KOPT-K1 (cell line): ENCODE measurements around the gene NFYB.
"Not testable (repeated sequence)": the region's sequence is repeated elsewhere in the genome, so short reads cannot be mapped to it uniquely, and the experiment has no call there.

Experiments
- H3K27ac ChIP-seq: fragments of 200-600 bp; sonication (generic); 2 replicates; pipeline ENCODE4 v1.5.1; 2016; ENCODE audit warnings: antibody characterized with exemption, mild to moderate bottlenecking, low read depth, low read length; ENCODE audit not compliant: poor library complexity, severe bottlenecking
- H3K36me3 ChIP-seq: fragments of 200-600 bp; sonication (generic); 2 replicates; pipeline ENCODE4 v1.5.1; 2017; ENCODE audit warnings: antibody characterized with exemption, mild to moderate bottlenecking, low read length, moderate library complexity; ENCODE audit not compliant: insufficient read depth
- H3K9me3 ChIP-seq: fragments of 200-600 bp; sonication (generic); 2 replicates; pipeline ENCODE4 v1.5.1; 2017; ENCODE audit warnings: antibody characterized with exemption, low read length, mild to moderate bottlenecking; ENCODE audit not compliant: insufficient read depth, poor library complexity, severe bottlenecking

NFYB gene

GRCh38 chr12:104137902-104138796 is at the start of gene NFYB:
NFYB (minus strand) TSS chr12:104138210; CDS start chr12:104135453, 2,757 bp downstream.
- Histone ChIP-seq H3K9me3 (no peaks in the 10 kb centered on the region), H3K36me3 (peaks cover 22% of the 10 kb centered on the region), H3K27ac (peak within 1 kb of the TSS; percentile 92)

DNA sequence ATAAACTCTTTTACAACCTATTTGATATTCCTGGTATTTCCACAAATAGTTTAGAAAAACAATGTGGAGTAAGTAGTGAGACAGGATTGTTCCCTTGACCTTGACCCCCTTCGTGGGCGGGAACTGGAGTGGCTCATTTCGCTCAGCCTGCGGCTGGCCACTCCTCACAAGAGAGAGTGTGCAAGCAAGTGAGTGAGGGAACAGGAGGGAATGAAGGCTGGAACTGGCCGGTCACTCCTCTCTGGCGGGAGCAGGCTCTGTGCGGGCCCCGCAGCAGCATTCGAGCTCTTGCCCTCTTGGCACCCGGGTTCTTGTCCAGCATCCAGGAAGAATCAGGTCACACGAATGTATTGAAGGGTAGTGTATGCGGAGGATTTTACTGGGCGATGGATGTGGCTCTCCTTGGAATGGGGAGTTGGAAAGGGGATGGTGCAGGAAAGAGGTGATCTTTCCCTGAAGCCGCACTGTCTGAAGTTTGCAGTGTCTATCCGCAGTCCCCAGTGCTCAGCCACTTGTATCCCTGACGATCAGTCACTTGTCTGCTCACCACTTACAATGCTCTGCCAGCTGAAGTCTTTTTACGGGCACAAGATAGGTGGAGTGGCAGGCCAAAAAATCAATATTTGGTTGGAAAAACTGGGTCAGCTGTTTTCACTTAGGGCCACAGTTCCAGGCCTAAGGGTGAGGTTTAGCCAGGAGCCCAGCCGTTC is 49.6 kb upstream of the NFYB start:
- no peak overlapping the region for H3K27ac ChIP-seq
- peaks cover 21% of the 10 kb centered on the region for H3K9me3 ChIP-seq
- H3K36me3 ChIP-seq, result no peaks in the 10 kb centered on the region

DNA sequence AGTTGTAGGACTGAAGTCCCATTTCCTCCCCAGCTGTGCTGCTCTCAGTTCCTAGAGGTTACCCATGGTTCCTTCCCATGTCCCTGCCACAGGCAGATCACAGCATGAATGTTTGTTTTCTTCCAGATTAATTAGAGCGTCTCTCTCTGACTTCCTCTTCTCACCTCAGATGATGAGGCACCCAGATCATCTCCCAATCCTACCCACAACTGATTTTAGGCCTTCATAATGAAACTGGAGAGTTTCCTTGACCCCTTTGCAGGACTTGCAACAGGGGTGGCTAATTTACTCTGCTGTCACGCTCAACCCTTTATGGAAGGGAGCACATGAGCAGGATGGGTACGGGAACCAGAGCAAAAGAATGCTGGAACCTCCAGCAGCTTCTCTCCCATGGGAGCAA is 45.4 kb upstream of the NFYB start:
- Histone ChIP-seq H3K9me3 (peaks cover 21% of the 10 kb centered on the region), H3K27ac (no peak overlapping the region), H3K36me3 (no peaks in the 10 kb centered on the region)

DNA sequence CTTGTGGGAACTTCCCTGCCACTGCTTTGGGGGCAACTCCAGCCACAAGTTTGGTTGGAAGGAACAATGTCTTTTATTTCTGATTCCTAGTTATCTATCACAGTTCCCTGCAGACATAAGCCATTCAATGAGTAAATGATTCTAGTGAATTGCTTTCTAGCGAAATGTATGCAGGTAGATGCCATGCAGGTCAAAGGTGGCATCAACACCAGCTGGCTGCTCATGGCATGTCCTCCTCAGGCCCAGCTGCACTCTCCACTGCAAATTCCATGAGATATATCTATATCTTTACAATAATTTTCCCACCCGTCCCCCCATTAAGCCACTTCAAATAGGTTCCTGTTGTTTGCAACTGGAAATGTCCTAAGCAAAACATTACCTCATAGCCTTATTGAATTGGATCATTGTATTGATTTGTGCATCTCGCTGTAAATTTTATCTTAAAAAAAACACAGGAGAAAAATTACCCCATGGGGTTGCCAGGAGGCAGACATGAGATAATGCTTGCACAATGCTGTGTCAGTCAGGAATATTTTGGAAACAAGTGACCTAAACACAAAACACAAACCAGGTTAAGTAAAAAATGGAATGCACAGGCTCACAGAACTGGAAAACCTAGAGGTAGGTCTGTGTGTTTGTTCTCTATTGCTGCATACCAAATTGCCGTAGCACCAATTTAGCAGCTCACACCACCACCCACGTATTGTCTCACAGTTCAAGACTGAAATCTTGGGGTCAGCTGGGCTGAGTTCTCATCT is 44.8 kb upstream of the NFYB start:
- no peaks in the 10 kb centered on the region for H3K36me3 ChIP-seq
- H3K27ac ChIP-seq, result no peak overlapping the region
- peaks cover 21% of the 10 kb centered on the region for H3K9me3 ChIP-seq

DNA sequence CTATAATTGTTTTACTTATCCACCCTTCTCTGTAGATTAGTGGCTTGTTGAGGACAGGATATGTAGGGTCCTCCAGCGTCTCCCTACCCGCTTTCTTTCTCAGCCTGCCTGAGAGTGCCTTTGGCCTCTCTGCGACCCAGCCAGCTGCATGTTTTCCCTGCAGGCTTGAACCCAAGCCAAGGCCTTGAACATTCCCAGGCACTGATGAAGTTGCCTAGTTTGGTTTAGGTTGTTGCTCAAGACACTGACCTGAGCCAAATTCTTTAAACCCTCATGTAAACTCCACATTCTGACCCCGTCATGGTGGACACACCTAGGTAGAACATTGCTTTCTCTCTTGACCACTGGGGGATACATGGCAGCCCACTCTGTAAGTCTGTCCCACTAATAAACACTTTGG is 44.1 kb upstream of the NFYB start:
- Histone ChIP-seq H3K27ac (no peak overlapping the region), H3K9me3 (peaks cover 21% of the 10 kb centered on the region), H3K36me3 (no peaks in the 10 kb centered on the region)

DNA sequence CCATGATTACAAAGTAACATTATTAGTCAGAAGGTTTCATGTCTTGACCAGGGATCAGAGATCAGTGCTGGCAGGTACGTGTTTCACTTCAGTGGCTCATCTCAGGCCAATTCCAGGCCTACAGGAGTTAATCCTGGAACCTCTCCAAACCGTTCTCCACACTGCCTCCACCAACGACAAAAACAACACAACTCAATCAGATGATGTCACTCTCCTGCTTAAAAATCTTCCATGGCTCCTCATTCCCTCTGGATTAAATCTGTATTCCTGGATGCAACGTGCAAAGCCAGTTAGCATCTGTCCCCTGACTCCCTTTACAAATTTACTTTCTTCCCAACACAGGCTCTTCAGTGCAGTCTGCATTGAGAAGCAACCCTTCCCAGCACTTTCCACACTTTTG is 43.3 kb upstream of the NFYB start:
- no peak overlapping the region for H3K27ac ChIP-seq
- no peaks in the 10 kb centered on the region for H3K36me3 ChIP-seq
- peaks cover 21% of the 10 kb centered on the region for H3K9me3 ChIP-seq

DNA sequence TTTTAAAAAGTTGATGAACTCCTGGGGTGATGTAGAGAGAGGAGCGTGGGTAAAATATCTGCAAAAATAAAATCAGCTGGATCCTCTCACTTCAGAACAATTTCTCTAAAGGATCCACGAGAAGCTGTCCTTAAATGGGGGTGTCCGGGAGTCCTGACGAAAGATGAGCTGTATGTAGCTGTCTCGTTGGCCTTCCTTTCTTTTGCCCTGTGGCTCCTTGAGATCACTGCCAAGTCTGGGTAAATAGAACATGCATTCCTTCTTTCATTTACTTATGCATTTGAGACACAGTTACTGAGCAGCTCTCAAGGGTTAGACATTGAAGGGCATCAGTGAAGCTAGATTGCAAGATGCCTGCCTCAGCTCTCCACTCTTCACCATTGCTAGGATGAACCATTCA is 42.4 kb upstream of the NFYB start:
- peaks cover 21% of the 10 kb centered on the region for H3K9me3 ChIP-seq
- no peak overlapping the region for H3K27ac ChIP-seq
- H3K36me3 ChIP-seq, result no peaks in the 10 kb centered on the region

GRCh38 chr12:104177663-104178501 is 39.9 kb upstream of the NFYB start:
- Histone ChIP-seq H3K36me3 (no peaks in the 10 kb centered on the region), H3K27ac (no peak overlapping the region), H3K9me3 (no peaks in the 10 kb centered on the region)

DNA sequence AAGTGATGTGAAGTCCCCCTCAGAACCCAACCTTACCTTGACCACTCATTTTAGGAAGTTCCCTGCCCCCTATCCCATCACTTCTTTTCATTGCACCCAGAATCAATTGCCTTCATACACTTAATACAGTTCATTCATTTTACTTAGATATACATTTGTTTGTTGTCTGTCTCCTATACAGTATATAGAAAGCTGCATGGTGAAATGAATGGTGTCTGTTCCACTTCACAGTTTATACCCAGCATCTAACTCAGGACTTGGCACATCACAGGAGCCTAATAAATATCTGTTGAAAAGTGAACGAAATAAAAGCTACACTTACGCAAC is 39.3 kb upstream of the NFYB start:
- Histone ChIP-seq H3K27ac (no peak overlapping the region), H3K36me3 (no peaks in the 10 kb centered on the region), H3K9me3 (no peaks in the 10 kb centered on the region)

DNA sequence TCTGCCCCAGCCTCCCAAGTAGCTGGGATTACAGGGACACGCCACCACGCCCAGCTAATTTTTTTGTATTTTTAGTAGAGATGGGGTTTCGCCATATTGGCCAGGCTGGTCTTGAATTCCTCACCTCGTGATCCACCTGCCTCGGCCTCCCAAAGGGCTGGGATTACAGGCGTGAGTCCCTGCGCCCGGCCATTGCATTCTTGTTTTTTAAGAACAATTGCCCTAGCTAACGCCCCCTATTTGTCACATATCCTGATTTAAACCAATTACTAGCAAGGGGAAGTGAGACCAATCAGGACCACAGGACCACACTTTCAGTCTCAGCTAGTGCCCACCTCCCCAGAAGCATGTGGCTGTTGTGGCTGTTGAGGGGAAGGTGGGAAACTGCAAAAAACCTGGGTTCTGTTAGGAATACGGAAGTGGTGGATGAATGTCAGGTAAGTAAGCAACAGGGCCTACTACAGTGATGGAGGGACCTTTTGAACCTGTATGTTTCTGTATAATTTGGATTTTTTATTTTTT is 37.8 kb upstream of the NFYB start:
- H3K9me3 ChIP-seq, result no peaks in the 10 kb centered on the region
- H3K27ac ChIP-seq, result no peak overlapping the region
- H3K36me3 ChIP-seq, result no peaks in the 10 kb centered on the region

DNA sequence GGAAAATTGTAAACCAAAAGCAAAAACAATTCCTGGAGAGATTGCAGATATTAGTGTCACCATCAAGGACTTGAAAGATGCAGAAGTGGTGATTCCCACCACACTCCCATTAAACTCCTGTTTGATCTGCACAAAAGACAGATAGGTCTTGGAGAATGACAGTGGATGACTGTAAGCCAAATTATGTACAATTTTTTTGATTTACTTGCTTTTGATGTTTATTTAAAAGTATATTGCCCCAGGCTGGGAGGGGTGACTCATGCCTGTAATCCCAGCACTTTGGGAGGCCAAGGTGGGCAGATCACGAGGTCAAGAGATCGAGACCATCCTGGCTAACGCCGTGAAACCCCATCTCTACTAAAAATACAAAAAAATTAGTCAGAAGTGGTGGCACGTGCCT is 35.8 kb upstream of the NFYB start:
- not testable (repeated sequence) for H3K9me3 ChIP-seq, H3K27ac ChIP-seq, H3K36me3 ChIP-seq

DNA sequence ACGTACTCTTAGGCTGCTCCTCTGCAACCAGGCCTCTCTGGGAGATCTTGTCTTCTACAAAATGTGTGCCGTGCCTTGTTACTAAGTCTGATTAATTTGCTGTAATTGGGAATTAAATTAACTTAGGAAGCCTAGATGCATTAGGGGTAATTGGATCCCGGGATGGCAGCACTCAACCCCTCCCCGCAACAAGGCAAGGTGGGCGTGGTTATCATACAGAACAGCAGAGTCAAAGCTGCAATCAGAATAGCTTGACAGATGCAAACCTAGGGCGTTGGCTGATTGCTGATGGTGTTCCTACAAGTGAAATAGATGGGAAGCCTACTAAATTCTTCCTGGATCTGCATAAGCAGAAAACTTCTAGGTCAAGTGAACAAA is 34.5 kb upstream of the NFYB start:
- Histone ChIP-seq H3K36me3 (no peaks in the 10 kb centered on the region), H3K27ac (no peak overlapping the region), H3K9me3 (no peaks in the 10 kb centered on the region)

DNA sequence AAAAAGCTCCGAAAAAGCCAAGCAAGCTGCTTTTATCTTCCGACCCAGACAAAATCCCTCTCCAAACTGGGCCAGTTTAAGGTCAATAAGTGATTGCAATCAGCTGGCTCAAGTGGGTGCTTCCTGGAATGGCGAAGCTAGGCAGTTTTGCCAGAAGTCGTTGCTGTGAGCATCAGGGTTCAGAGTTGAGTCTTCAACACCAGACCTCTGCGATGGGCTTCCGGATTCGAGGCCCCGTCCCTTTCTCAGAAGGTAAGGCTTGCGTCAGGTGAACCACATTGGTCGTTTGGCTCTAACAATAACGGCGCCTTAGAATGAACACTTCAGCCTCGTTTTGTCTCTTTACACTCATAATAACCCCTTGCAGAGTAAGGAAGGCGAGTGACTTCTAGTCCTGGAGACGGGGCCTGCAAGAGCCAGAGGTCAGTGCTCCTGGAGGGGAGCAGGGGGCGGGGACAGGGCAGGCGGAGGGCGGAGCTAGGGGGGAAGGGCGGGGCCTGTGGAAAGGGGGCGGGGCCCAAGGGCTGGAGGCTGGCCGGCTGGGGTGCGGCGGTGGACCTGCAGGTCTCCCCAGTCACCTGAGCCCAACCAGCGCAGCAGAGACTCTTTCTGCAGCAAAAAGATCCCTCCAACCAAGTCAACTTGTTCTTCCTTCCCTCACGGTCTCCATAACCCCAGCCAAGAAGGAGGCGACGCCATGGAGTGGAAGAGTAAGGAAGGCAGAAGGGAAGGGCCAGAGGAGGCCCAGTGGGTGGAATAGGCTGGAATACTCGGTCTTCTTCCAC is 34.0 kb upstream of the NFYB start:
- H3K36me3 ChIP-seq, result no peaks in the 10 kb centered on the region
- no peaks in the 10 kb centered on the region for H3K9me3 ChIP-seq
- no peak overlapping the region for H3K27ac ChIP-seq

GRCh38 chr12:104168596-104168995 is 30.6 kb upstream of the NFYB start:
- H3K27ac ChIP-seq, result no peak overlapping the region
- H3K36me3 ChIP-seq, result no peaks in the 10 kb centered on the region
- H3K9me3 ChIP-seq, result no peaks in the 10 kb centered on the region
